Right ventricle myocardium inferior (tissue), 1 donor: ENCODE measurements around the gene TACC3. TPM values are rescaled to one million over a fixed set of nuclear protein-coding genes. Genes with fewer than 3 reads are reported as not detected.
"Not testable (repeated sequence)": the region's sequence is repeated elsewhere in the genome, so short reads cannot be mapped to it uniquely, and the experiment has no call there.

ENCODE experiments used
- ATAC-seq: fragments of 200-7000 bp; cut with Tn5 transposase; one replicate; pipeline ENCODE4 v1.9.1; 2020; ENCODE audit warnings: mild to moderate bottlenecking, moderate library complexity
- DNase-seq: peaks from one replicate; pipeline ENCODE4 v3.0.0; 2021; ENCODE audit errors: missing footprints
- intact Hi-C: fragments of 100-400 bp; cut with DNase I; formaldehyde crosslinking; loops from one replicate; pipeline ENCODE4 v1.11.0; 2022
- total RNA-seq: library from RNA; stranded (reverse); fragmentation: NEBNext Ultra II Directional; extraction: Animal tissue kit (Norgen Biotek cat#: 25700); gene quantifications from one replicate; pipeline ENCODE4 v1.2.1, GENCODE V29; 2021
- donor health status: DM: no; HTN: yes; CAD: no; lungs with severe emphysema.

TACC3 gene
- total RNA-seq, 1 donor from 2014 or later, result 7.0 TPM

DNA sequence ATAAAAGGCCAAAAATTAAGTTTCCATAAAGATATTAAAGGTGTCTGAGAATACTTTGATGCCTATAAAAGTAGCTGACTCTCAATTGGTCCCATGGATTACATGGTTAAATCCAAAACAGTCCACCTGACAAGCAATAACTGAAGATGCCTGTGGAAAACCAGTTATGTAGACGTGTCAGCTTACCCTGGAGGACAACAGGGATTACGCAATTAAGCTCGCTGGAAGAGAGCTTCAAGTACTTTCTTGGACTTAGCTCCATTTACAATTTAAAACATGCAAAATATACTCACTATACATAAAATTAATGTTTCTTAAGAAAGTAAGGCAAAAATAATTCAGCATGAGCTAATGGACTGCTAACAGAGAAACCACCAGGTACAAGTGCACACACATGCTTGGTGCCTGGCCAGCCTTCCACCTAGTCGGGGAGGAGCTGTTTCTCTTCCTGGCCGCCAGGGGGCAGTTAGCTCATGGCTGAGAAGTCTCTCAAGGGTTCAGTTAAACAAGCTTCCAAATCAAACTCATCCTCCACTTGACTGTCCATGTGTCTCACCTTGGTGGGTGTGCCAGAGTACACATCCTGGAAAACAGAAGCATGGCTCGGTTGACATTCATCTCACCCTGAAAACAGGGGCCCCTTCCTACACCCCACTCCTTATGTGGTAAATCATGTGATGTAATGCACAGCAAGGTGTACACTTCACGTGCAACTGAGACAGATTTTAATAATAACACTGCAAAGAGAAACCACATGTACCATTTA, 28.0 kb upstream of the TACC3 start:
- peak; percentile 80 for DNase-seq
- intact Hi-C loops, result no loop called here
- peak; percentile 70 for ATAC-seq

DNA sequence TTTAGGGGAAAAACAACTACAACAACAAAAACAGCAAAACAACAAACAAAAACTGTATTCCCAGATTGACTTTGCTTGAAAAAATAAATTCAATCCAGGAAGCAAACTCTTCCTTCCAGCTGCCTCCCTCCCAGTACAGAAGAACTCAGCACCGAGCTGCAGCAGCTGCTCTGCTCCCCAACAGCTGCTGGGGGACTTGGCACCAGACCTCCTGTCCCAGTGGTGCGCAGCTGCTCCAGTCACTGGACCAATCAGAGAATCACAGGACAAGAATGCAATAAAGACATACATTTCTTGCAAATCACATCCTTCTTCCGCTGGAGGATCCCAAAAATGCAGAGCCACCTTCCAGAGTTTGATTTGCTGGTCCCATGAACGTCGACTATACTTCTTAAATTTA, 25.4 kb upstream of the TACC3 start:
- DNase-seq, result no peak
- peak; percentile 43 for ATAC-seq
- intact Hi-C loops, result loop anchor here (2.0 kb wide), 1 partner anchor 31 kb away; no protein-coding TSS in a partner anchor

DNA sequence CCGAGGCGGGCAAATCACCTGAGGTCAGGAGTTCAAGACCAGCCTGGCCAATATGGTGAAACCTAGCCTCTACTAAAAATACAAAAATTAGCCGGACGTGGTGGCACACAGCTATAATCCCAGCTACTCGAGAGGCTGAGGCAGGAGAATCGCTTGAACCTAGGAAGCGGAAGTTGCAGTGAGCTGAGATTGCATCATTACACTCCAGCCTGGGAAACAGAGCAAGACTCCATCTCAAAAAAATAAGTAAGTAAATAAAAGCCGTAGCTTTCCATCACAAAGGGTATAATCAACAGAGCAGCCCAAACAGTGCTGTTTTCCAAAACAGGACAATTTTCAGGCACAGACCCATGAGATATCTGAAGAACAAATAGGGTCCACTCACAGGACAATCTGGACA, 19.6 kb upstream of the TACC3 start:
- ATAC-seq, DNase-seq, intact Hi-C loops: not testable (repeated sequence)

DNA sequence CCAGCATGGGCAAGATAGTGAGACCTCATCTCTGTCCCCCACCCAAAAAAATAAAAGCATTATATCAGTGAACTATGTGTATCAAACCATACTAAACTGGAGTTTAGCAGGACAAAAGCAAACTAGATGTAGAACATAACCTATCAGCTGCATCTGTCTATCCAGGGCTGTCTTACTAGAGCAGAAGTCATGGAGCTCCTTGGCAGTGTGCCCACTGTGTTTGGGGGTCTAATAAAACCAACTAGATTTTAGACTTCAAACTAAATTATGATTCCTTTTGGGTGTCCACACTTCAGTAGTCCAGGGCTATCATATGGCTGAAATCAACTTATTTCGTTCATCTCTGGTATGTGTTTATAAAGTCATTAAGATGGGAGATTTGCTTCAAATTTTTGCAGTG, 17.5 kb upstream of the TACC3 start:
- DNase-seq, result no peak
- no peak for ATAC-seq
- intact Hi-C loops, result no loop called here

DNA sequence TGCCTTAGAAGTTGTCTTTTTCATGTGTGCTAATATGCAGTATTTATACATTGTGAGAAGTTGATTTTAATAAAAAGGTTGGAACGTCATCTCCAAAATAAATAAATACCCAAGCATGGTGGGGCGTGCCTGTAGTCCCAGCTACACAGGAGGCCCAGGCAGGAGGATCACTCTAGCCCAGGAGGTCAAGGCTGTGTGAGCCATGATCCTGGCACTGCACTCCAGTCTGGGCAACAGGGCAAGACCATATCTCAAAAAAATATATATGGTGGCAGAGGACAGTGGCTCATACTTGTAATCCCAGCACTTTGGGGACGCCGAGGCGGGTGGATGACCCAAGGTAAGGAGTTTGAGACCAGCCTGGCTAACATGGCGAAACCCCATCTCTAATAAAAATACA, 15.6 kb upstream of the TACC3 start:
- no peak for DNase-seq
- intact Hi-C loops, result no loop called here
- no peak for ATAC-seq

DNA sequence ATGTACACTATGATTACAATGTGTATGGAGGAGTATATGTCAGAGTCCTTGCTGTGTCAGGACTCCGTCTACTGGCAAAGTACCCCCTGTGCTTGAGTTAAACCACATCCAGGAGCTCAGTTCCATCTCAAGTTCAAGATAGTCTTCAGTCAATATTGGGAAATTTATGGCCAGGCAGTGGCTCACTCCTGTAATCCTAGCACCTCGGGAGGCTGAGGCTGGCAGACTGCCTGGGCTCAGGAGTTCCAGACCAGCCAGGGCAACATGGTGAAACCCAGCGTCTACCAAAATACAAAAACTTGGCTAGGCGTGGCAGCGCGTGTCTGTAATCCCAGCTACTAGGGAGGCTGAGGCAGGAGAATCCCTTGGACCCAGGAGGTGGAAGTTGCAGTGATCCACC, 15.0 kb upstream of the TACC3 start:
- ATAC-seq (no peak), DNase-seq (no peak)
- intact Hi-C loops, result no loop called here

DNA sequence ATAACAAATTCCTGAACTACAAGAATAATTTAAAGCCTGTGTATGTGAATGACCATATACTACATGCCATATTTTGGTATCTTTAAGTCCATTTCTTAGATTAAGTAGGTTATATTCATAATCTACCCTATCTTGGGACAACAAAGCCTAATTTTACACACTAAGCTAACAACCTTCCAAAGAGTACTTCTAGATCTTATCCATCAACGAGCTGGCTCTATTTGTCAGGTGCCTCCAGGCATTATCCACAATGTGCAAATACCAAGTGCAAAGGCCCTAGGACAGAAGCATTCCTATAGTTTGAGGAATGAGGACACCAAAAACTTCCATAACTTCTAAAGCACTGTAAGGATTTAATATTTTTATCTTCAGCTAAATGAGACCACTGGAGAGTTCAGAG, 12.7 kb upstream of the TACC3 start:
- no peak for ATAC-seq
- intact Hi-C loops, result no loop called here

DNA sequence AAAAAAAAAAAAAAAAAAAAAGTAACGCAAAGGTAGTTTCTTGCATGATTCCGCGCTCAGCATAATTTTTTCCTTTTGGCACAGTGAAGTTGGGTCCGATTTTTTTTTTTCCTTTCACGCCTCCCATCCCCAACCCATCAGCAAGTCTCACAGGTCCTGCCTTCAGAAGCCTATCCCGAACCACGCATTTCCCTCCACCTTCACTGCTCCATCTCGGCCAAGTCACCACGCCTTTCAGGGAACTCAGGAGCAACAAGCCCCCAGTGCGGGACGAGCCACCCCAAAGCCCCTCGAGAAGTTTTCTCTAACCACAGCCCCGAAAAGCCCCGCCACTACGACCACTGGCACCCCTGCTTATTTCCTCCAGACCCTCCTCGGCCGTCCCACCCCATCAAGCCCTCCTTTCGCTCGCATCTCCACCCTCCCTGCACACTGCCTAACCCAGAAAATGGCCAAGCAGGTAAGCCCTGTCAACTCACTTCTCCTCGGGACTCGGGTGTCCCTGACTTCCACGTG, 10.2 kb upstream of the TACC3 start:
- DNase-seq (no peak), ATAC-seq (no peak)
- intact Hi-C loops, result no loop called here

More for the DNA sequence above, 12.7 kb upstream of the TACC3 start:
- no peak for DNase-seq

DNA sequence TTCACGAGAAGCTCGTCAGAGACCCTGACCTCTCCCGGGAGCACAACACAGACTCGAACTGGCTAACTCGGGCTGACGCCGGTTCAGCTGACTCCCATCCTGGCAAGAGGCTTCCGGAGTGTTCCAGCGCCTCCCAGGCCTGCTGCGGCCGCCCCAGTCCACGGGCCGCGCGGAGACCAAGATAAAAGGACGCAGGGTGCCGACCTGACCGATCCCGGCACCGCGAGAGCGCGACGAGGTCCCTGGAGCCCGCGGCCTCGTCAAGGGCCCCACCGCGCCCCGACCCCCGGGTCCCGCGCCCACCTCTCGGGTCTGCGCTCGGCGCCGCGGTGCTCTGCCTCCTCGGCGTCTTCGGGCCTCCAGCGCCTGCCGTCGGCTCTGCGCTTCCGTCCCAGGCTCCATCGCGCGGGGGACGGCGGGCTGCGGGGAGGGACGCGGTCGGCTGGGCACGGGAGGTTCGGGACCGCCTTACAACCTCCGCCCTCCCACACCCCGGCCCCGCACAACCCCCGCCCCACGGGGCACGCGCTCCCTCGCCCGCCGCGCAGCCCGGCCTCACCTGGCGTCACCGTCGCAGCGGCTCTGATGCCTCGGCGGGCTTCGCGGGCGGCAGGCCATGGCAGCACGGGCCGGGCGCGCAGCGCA, 9.6 kb upstream of the TACC3 start:
- DNase-seq, result peak; percentile 75
- intact Hi-C loops, result no loop called here
- peak; percentile 25 for ATAC-seq

DNA sequence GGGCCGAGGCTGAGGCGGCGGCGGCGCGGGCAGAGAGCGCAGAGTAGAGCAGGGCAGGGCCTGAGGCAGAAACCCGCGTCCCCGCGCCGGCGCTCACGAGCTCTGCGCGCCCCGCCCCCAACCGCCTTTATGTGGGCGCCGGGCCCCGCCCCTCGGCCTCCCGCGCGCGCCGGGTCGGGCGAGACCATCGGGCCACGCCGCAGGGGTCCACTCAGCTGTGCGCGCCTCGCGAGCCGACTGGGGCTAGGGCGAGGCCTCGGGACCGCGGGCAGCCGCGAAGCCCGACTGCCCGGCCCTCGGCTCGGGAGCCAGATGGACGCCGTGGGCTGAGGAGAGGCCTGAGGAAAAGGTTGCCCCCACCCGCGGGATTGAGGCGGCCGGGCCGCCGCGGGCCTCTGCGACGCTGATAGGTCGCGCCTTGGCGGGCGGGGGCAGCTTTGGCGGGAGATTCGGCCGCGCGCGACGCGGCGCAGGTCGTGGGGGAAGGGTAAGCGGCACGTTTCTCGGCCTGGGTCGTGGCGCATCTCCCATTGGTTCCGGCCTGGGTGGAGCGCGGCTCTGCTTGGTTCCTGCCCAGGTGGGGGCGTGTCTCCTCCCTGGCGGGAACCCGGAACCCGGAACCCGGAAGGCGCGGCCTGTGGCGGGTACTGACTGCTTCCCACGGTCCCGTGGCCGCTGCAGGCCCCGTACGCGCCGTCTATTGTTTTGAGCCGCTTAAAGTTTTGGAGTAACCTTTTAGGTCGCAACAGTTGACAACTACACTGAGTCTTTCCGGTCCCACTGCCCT, 8.9 kb upstream of the TACC3 start, which contains the start of gene SLBP:
Gene SLBP (minus strand): TSS at position 104 of the 787 bp plus-strand sequence. CDS start 131 bp downstream, outside the sequence.
- ATAC-seq (peak; percentile 94), DNase-seq (peak; percentile 98)
- intact Hi-C loops, result no loop called here

DNA sequence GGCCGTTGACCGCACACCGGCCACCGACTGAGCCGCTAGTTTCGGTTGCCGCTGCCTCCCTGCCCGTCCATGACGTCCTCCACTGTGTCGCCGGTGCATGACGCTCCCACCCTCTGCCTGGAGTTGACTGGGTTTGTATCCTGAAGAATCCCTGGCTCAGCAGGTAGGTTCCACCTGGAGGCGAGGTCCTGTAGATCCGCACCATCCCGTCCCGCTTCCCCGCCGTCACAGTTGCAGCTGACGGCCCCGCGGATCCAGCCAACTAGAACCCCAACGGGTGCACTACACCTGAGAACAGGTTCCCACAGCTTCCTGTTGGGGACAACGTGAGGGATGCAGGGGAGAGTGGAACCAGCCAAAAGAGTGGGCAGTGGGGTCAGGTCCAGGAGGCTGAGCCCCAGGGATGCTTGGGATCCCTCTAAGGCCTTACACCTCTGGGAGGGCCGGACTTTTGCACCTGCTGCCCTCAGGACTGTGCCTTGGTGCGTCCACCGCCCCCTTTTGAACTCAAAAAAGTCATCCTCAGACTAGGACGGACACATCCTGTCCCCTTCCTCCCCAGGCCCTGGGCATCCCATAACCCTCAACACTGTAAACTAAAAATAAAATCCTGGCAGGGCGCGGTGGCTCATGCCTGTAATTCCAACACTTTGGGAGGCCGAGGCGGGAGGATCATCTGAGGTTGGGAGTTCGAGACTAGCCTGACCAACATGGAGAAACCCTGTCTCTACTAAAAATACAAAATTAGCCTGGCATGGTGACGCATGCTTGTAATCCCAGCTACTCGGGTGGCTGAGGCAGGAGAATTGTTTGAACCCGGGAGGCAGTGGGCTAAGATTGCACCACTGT, 8.1 kb upstream of the TACC3 start:
- ATAC-seq (no peak), DNase-seq (no peak)
- intact Hi-C loops, result no loop called here

DNA sequence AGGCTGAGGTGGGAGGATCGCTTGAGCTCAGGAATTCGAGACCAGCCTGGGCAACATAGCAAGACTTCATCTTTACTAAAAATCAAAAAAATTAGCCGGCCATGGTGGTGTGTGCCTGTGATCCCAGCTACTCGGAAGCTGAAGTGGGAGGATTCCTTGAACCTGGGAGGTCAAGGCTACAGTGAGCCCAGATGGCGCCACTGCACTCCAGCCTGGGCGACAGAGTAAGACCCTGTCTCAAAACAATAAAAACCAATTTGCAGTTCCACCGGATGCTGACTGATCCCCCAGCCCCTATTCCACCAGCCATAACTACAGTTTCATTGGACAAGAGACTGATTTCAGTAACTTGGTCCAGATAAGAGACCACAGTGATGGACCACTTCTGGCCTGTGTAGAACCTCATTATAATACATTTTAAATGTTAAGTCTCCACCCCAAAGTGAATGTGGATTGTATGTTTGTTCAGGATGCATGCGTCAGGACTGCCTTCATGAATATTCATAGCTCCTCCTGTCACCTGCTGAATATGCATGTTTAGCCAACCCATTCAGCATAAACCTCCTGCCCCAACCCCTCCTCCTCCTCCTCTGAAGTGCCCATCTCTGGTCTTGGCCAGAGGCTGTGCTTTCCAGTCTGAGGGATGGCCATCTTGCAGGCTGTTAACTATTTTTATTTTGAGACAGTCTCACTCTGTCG, 6.9 kb upstream of the TACC3 start:
- ATAC-seq, result no peak
- intact Hi-C loops, result no loop called here

DNA sequence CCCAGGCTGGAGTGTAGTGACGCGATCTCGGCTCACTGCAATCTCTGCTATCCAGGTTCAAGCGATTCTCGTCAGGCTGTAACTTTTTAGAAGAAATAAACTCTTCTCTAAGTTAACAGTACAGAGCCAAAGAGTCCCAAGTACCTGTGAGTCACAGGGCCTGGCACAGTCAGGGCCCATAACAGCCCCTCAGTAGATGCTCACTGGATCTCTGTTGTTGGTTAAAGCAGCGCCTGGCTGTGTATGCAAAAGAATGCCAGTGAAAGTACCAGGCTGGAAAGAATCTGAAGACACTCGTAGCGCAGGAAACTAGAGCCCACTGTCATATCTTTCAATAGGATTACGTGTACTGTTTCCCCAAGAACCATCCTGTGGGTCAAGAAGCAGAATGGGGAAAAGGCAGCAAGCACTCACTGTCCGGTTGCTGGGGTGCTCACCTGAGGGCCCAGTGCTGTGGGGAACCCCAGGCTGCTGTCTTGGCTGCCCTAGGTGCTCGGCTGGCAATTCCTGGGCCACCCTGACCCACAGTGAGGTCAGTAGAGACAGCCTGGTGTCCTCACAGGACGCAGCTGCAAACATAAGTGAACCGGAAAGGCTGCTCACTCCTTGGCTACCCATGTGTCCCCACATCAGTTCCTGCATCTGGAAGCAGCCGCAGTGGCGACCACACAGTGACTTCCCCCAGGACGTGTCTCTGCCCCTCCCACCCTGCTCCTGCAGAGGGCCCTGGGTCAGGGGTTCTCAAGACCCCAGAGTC, 6.1 kb upstream of the TACC3 start:
- no peak for ATAC-seq
- intact Hi-C loops, result no loop called here
- no peak for DNase-seq

More for the DNA sequence above, 6.9 kb upstream of the TACC3 start:
- no peak for DNase-seq

DNA sequence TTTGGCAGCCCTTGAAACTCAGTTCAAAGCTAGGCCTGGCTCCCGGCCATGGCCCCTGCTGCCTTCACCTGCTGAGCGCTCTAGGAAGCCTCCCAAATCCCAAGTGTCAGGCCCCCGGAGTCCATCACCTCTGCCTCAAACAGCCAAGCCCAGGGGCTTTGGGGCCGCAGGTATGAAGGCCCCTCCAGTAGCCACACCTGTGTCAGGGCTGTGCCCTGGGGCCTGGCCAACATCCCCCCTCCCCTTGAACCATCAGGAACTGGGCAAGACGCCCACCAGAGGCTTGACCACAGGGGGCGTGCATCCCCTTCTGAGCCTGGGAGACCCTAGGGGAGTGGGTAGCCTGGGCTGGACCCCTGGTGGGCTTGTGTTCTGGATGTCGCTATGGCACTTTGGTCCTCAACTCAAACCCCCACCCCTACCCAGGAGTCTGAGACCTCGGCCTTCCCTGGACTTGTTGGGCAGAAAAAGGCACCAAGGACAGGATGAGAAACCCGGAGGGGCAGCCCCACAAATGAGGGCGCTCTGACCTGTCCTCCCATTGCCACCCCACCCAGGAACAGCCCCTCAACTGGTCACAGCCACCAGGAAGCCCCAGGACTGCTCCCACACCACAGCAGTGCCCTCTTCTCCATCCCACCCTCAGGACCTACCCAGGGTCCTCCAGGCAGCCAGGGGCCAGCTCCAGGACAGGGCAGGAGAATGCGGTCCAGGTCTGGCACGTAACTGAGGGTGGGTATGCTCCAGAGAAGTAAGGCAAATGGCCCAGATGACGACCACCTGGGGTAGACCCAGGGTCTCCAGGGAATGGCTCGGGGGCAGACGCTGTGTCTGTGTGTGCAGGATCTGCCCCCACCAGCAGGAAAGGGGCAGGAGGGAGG, 5.0 kb upstream of the TACC3 start:
- intact Hi-C loops, result no loop called here
- ATAC-seq (no peak), DNase-seq (no peak)

DNA sequence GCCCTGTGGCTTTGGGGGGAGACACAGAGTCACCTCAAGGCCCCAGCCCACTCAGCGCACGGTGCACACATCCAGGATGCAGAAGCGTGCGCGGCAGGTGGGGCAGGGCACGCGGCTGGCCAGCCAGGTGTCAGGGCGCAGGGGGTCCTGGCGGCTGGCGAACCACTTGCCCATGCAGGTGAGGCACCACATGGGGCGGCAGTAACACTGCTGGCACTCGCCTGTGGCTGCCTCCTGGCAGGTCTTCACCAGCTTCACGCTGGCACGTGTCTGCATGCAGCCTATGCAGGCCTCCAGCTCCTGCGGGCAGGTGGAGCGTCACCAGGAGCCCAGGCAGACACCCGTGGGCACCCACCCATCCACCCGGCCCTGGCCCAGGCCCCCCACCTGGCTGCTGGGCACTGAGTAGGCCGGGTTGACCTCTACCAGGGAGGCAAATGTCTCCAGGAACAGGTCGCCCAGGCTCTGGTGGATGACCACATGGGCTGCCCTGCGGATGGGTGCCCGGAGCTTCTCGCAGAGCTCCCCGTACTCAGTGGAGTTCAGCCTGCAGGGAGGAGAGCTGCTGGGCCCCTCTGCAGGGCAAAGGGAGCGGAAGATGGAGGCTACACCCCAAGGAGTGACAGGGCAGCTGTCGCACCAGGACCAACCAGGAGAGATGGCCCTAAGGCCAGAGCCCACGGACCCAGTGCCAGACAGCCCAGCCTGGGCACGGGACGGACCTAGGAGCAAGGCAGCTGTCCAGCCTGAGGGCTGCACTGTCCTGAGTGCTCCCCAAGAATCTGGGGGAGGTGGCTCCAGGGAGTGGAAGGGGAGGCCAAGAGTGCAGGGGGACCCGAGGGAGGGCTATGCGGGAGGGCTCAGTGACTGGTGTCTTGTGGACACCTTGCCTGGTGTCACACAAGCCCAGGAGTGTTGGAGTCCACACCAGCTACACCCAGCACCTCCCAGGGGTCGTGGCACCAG, 3.9 kb upstream of the TACC3 start:
- intact Hi-C loops, result no loop called here
- DNase-seq (no peak), ATAC-seq (no peak)
